ENCODE data around the gene ARRDC4.

DNA sequence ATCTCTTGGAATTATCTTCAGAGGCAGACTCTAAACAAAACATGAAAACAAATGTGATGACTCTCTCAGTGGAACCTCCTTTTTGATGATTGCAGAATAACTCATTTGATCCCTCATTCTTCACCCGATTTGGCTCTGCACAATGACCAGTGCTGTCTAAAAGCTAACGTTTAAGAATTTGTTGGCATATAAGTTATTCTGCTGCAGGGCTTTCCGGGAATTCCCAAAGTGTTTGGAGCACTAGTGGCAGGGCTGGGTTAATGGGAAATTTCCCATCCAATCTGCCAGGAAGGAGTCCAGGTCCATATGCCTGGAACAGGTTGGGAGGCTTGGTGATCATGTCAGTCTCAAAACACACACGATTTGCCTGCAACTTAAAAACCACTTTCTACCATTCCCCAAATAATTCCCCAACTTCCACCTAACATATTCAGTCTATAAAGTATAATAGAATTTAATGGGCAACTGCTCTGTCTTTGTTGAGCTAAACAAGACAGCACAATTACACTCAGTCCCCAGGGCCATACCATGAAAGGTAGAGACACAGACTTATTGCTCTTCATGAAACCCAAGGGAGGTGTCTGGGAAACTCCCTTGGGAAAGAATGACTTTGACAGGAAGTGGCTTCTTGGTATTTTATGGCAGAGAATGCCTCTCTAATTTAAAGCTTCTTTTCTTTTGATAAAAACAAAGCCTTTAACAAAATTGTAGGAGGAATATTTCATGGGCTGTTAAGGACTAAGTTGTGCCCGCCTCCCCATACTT is 38.0 kb downstream of the ARRDC4 start:
- TF ChIP-seq, protein P1, sequence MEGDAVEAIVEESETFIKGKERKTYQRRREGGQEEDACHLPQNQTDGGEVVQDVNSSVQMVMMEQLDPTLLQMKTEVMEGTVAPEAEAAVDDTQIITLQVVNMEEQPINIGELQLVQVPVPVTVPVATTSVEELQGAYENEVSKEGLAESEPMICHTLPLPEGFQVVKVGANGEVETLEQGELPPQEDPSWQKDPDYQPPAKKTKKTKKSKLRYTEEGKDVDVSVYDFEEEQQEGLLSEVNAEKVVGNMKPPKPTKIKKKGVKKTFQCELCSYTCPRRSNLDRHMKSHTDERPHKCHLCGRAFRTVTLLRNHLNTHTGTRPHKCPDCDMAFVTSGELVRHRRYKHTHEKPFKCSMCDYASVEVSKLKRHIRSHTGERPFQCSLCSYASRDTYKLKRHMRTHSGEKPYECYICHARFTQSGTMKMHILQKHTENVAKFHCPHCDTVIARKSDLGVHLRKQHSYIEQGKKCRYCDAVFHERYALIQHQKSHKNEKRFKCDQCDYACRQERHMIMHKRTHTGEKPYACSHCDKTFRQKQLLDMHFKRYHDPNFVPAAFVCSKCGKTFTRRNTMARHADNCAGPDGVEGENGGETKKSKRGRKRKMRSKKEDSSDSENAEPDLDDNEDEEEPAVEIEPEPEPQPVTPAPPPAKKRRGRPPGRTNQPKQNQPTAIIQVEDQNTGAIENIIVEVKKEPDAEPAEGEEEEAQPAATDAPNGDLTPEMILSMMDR (IDR thresholded peaks at IDR 0.05; ENCODE audit: poor library complexity, severe bottlenecking) = no peak
- TF ChIP-seq TAF1 (IDR thresholded peaks at IDR 0.05; ENCODE audit: low read depth) (no peak), SMC3 (conservative IDR thresholded peaks at IDR 0.05; ENCODE audit: poor library complexity) (no peak), POLR2AphosphoS5 (IDR thresholded peaks at IDR 0.05) (no peak), EP300 (conservative IDR thresholded peaks at IDR 0.05; ENCODE audit: poor library complexity, severe bottlenecking) (no peak), EZH2 (IDR thresholded peaks at IDR 0.05; ENCODE audit: borderline replicate concordance, insufficient read depth, low read length, poor library complexity, severe bottlenecking) (no peak), RAD21 (conservative IDR thresholded peaks at IDR 0.05) (no peak)
- TF ChIP-seq, protein P2, sequence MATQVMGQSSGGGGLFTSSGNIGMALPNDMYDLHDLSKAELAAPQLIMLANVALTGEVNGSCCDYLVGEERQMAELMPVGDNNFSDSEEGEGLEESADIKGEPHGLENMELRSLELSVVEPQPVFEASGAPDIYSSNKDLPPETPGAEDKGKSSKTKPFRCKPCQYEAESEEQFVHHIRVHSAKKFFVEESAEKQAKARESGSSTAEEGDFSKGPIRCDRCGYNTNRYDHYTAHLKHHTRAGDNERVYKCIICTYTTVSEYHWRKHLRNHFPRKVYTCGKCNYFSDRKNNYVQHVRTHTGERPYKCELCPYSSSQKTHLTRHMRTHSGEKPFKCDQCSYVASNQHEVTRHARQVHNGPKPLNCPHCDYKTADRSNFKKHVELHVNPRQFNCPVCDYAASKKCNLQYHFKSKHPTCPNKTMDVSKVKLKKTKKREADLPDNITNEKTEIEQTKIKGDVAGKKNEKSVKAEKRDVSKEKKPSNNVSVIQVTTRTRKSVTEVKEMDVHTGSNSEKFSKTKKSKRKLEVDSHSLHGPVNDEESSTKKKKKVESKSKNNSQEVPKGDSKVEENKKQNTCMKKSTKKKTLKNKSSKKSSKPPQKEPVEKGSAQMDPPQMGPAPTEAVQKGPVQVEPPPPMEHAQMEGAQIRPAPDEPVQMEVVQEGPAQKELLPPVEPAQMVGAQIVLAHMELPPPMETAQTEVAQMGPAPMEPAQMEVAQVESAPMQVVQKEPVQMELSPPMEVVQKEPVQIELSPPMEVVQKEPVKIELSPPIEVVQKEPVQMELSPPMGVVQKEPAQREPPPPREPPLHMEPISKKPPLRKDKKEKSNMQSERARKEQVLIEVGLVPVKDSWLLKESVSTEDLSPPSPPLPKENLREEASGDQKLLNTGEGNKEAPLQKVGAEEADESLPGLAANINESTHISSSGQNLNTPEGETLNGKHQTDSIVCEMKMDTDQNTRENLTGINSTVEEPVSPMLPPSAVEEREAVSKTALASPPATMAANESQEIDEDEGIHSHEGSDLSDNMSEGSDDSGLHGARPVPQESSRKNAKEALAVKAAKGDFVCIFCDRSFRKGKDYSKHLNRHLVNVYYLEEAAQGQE (IDR thresholded peaks at IDR 0.05; ENCODE audit: borderline replicate concordance) = no peak
